ENCODE data around the gene VTCN1. TPM values are rescaled to one million over a fixed set of nuclear protein-coding genes. Genes with fewer than 3 reads are reported as not detected.

VTCN1 gene
- total RNA-seq, 1 experiment from 2014 or later, result 0.17 TPM

DNA sequence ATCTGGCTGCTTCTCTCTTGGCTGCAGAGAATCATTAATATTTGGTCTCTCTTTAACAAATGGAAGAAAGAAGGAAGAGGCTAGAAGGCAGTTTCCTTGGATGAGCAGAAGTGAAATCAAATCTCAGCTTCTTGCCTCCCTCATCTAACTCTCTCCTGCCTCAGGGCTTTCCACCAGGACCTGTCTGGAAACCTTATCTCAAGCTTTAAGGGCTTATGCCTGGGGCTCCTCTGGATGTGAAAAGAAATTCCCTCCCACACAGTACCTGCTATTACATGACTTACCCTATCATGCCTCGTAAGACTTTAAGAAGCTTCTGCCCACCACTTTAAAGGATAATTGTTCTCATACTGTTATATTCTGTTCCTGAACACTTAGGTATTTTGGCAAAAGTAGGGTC is 8.9 kb downstream of the VTCN1 start (continued):
- TF ChIP-seq SP1 (IDR thresholded peaks at IDR 0.05; ENCODE audit: low read depth), result no peak
- no peak for TF ChIP-seq CTCF (IDR thresholded peaks at IDR 0.05 in 2 of 3, conservative IDR thresholded peaks at IDR 0.05 in 1 of 3; ENCODE audit: borderline replicate concordance in 1 of 3, insufficient read depth in 1 of 3, low read depth in 2 of 3, low read length in 2 of 3)
- TF ChIP-seq ZFX (IDR thresholded peaks at IDR 0.05), result no peak

- no peaks in the 10 kb centered on the region for H4K20me1 ChIP-seq (ENCODE audit: insufficient read depth)
- intact Hi-C loops (cut with micrococcal nuclease), result no loop called here
These were observed 12.6 kb downstream of the VTCN1 start for GRCh38 chr1:117198097-117198496.

More at GRCh38 chr1:117198097-117198496, 12.6 kb downstream of the VTCN1 start:
- no peak for TF ChIP-seq ZNF274 (IDR thresholded peaks at IDR 0.05; ENCODE audit: low read depth, low read length)
- no peak for TF ChIP-seq CEBPB (IDR thresholded peaks at IDR 0.05; ENCODE audit: low read depth)
- no peak for TF ChIP-seq SIN3A (IDR thresholded peaks at IDR 0.05; ENCODE audit: low read depth)
- TF ChIP-seq CBX3 (IDR thresholded peaks at IDR 0.05; ENCODE audit: low read depth), result no peak
- TF ChIP-seq, protein P1, sequence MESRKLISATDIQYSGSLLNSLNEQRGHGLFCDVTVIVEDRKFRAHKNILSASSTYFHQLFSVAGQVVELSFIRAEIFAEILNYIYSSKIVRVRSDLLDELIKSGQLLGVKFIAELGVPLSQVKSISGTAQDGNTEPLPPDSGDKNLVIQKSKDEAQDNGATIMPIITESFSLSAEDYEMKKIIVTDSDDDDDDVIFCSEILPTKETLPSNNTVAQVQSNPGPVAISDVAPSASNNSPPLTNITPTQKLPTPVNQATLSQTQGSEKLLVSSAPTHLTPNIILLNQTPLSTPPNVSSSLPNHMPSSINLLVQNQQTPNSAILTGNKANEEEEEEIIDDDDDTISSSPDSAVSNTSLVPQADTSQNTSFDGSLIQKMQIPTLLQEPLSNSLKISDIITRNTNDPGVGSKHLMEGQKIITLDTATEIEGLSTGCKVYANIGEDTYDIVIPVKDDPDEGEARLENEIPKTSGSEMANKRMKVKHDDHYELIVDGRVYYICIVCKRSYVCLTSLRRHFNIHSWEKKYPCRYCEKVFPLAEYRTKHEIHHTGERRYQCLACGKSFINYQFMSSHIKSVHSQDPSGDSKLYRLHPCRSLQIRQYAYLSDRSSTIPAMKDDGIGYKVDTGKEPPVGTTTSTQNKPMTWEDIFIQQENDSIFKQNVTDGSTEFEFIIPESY (IDR thresholded peaks at IDR 0.05; ENCODE audit: extremely low read depth, insufficient replicate concordance, low read length), result no peak
- no peak for TF ChIP-seq ZFX (IDR thresholded peaks at IDR 0.05)
- TF ChIP-seq POLR2AphosphoS5 (IDR thresholded peaks at IDR 0.05; ENCODE audit: low read depth, low read length), result no peak
- TF ChIP-seq, protein P2, sequence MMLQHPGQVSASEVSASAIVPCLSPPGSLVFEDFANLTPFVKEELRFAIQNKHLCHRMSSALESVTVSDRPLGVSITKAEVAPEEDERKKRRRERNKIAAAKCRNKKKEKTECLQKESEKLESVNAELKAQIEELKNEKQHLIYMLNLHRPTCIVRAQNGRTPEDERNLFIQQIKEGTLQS (IDR thresholded peaks at IDR 0.05), result no peak
- no peak overlapping the region for H3K4me3 ChIP-seq (replicated peaks in 1 of 2; ENCODE audit: low read depth in 1 of 2, low read length in 2 of 2)
- H3K9me3 ChIP-seq (ENCODE audit: control insufficient read depth in 1 of 2, insufficient read depth in 1 of 2, low read depth in 1 of 2, low read length in 2 of 2), result no peaks in the 10 kb centered on the region
- H3K27me3 ChIP-seq (ENCODE audit: insufficient read depth, low read length), result peaks cover 8% of the 10 kb centered on the region; the same call in 1 of the 2 replicates
- H3K4me1 ChIP-seq (ENCODE audit: control insufficient read depth in 1 of 2, insufficient read depth in 2 of 2, low read length in 2 of 2), result no peaks in the 10 kb centered on the region
- ATAC-seq, result no peak
- no TSS peak for BruUV-seq (replicated peaks)
- CTCF ChIA-PET, result no interaction called here
- RAD21 ChIA-PET (ENCODE audit: low non-redundant PET in 1 of 2, low total read pairs in 2 of 2, uncharacterized antibody in 2 of 2, unreplicated experiment in 2 of 2), result no interaction called here
- no peak overlapping the region for H3K27ac ChIP-seq (ENCODE audit: low read depth, low read length)
- POLR2A ChIA-PET, result no interaction called here
- no peaks in the 10 kb centered on the region for H3K36me3 ChIP-seq (ENCODE audit: control insufficient read depth in 1 of 2, insufficient read depth in 2 of 2, low read length in 2 of 2)
- H3K79me2 ChIP-seq (ENCODE audit: insufficient read depth, low read length), result no peaks in the 10 kb centered on the region
- H3K4me2 ChIP-seq (ENCODE audit: low read length), result no peak overlapping the region
- H2AFZ ChIP-seq (ENCODE audit: low read depth, low read length, poor library complexity, severe bottlenecking), result no peak overlapping the region
- DNase-seq (ENCODE audit: low read depth, low spot score), result no peak
- H3K9me2 ChIP-seq (ENCODE audit: insufficient read depth), result no peaks in the 10 kb centered on the region
- no peak overlapping the region for H3K9ac ChIP-seq (ENCODE audit: low read length)
